AG09319 (cell line): ENCODE measurements around the gene GCNA.

Experiments used
- DNase-seq: peaks from one replicate; pipeline ENCODE4 v3.0.0-alpha.2; 2010; ENCODE audit warnings: low read depth; ENCODE audit errors: extremely low read depth
- CTCF ChIP-seq: IDR thresholded peaks from 2 replicates; pipeline ENCODE4 v1.5.1; 2011; ENCODE audit warnings: low read depth, mild to moderate bottlenecking, inconsistent platforms, low read length, moderate library complexity

GCNA gene

GRCh38 chrX:71578253-71579135, at the start of gene GCNA:
GCNA (plus strand) TSS chrX:71578437; CDS start chrX:71580822, 2,385 bp downstream.
- TF ChIP-seq CTCF = no peak

GRCh38 chrX:71532078-71532752, 46.0 kb upstream of the GCNA start:
- TF ChIP-seq CTCF = no peak
- no peak for DNase-seq

More at GRCh38 chrX:71578253-71579135, at the start of gene GCNA:
- no peak for DNase-seq

GRCh38 chrX:71532753-71533425, 45.3 kb upstream of the GCNA start, which contains the start of gene OGT:
OGT (plus strand) TSS chrX:71533104; CDS start chrX:71533300, 196 bp downstream.
- no peak for TF ChIP-seq CTCF
- DNase-seq = peak; percentile 97

GRCh38 chrX:71533516-71533850, 44.8 kb upstream of the GCNA start:
- DNase-seq = no peak
- no peak for TF ChIP-seq CTCF

- no peak for TF ChIP-seq CTCF
- no peak for DNase-seq
Measured at GRCh38 chrX:71533851-71534561, 44.2 kb upstream of the GCNA start.

GRCh38 chrX:71534773-71535544, 43.3 kb upstream of the GCNA start:
- DNase-seq = no peak
- TF ChIP-seq CTCF = no peak
